Measurements from ENCODE around the gene POLK. TPM values are rescaled to one million over a fixed set of nuclear protein-coding genes. Genes with fewer than 3 reads are reported as not detected.
"Not testable (repeated sequence)": the region's sequence is repeated elsewhere in the genome, so short reads cannot be mapped to it uniquely, and the experiment has no call there.

POLK gene
- total RNA-seq, 1 experiment from 2014 or later, result 30.2 TPM

DNA sequence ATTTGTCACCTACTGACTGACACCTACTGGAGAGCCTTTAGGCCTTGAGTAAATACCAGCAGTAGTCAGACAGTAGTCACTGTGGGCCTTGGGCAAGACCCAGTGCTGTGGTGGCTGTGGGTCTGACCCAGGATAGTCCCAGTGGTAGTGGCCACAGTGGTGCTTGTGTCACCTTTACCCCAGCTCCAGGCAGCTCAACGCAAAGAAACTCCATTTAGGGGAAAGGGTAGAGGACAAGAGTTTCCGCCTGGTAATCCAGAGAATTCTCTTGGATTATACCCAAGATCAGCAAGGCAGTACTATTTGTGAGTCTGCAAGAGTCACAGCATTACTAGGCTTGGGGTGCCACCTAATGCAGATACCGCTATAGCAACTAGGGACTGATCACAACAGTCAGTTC lies 29.2 kb upstream of the POLK start:
- Mint-ChIP-seq H3K27me3 (ENCODE audit: insufficient read depth, unreplicated experiment) (no peaks in the 10 kb centered on the region), H3K9me3 (ENCODE audit: unreplicated experiment) (peaks cover 27% of the 10 kb centered on the region), H3K4me3 (ENCODE audit: unreplicated experiment) (no peak overlapping the region), H3K4me1 (ENCODE audit: insufficient read depth, unreplicated experiment) (no peaks in the 10 kb centered on the region), H3K36me3 (ENCODE audit: insufficient read depth, unreplicated experiment) (peaks cover 12% of the 10 kb centered on the region), H3K27ac (ENCODE audit: low read depth, unreplicated experiment) (no peak overlapping the region)
- TF ChIP-seq, protein P1, sequence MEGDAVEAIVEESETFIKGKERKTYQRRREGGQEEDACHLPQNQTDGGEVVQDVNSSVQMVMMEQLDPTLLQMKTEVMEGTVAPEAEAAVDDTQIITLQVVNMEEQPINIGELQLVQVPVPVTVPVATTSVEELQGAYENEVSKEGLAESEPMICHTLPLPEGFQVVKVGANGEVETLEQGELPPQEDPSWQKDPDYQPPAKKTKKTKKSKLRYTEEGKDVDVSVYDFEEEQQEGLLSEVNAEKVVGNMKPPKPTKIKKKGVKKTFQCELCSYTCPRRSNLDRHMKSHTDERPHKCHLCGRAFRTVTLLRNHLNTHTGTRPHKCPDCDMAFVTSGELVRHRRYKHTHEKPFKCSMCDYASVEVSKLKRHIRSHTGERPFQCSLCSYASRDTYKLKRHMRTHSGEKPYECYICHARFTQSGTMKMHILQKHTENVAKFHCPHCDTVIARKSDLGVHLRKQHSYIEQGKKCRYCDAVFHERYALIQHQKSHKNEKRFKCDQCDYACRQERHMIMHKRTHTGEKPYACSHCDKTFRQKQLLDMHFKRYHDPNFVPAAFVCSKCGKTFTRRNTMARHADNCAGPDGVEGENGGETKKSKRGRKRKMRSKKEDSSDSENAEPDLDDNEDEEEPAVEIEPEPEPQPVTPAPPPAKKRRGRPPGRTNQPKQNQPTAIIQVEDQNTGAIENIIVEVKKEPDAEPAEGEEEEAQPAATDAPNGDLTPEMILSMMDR (IDR thresholded peaks at IDR 0.05; ENCODE audit: unreplicated experiment), result no peak
- DNase-seq (ENCODE audit: unreplicated experiment), result no peak
- POLR2A ChIA-PET, result interaction anchor here (1.1 kb wide), 1 partner anchor 29 kb away, joined by 4 read pairs; the partner anchor contains the start of gene POLK
- no TSS peak for BruUV-seq (replicated peaks)
- intact Hi-C loops (cut with micrococcal nuclease), result no loop called here
- CTCF ChIA-PET, result no interaction called here

DNA sequence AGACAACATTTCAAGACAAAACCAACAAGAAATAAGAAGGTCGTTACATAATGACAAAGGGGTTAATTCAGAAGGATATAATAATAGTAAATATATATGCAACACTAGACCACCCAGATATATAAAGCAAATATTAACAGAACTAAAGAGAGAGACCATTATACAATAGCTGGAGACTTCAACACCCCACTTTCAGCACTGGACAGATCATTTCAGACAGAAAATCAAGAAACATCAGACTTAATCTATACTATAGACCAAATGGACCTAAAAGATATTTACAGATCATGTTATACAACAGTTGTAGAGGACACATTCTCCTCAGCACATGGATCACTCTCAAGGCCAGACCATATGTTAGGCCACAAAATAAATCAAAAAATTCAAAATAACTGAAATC lies 27.1 kb upstream of the POLK start:
- no peak overlapping the region for H3K27ac Mint-ChIP-seq (ENCODE audit: low read depth, unreplicated experiment)
- intact Hi-C loops (cut with micrococcal nuclease), result no loop called here
- ChIA-PET POLR2A (interaction anchor here (0.6 kb wide), 1 partner anchor 9 kb away, joined by 4 read pairs; no protein-coding TSS in a partner anchor), CTCF (no interaction called here)
- H3K27me3 Mint-ChIP-seq (ENCODE audit: insufficient read depth, unreplicated experiment), result no peaks in the 10 kb centered on the region
- BruUV-seq (replicated peaks), result no TSS peak
- TF ChIP-seq, protein P1 (IDR thresholded peaks at IDR 0.05; ENCODE audit: unreplicated experiment), result no peak
- DNase-seq (ENCODE audit: unreplicated experiment), result no peak
- peaks cover 12% of the 10 kb centered on the region for H3K36me3 Mint-ChIP-seq (ENCODE audit: insufficient read depth, unreplicated experiment)
- H3K9me3 Mint-ChIP-seq (ENCODE audit: unreplicated experiment), result peaks cover 37% of the 10 kb centered on the region
- no peaks in the 10 kb centered on the region for H3K4me1 Mint-ChIP-seq (ENCODE audit: insufficient read depth, unreplicated experiment)
- H3K4me3 Mint-ChIP-seq (ENCODE audit: unreplicated experiment), result no peak overlapping the region

DNA sequence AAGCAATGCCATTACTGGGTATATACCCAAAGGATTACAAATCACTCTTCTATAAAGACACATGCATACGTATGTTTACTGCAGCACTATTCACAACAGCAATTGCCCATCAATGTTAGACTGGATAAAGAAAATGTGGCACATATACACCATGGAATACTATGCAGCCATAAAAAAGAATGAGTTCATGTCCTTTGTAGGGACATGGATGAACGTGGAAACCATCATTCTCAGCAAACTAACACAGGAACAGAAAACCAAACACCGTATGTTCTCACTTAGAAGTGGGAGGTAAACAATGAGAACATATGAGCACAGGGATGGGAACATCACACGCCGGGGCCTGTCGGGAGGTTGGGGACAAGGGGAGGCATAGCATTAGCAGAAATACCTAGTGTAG lies 21.8 kb upstream of the POLK start:
- H3K27me3 Mint-ChIP-seq (ENCODE audit: insufficient read depth, unreplicated experiment); CTCF ChIA-PET; BruUV-seq (replicated peaks); H3K4me1 Mint-ChIP-seq (ENCODE audit: insufficient read depth, unreplicated experiment); H3K27ac Mint-ChIP-seq (ENCODE audit: low read depth, unreplicated experiment); intact Hi-C loops (cut with micrococcal nuclease); DNase-seq (ENCODE audit: unreplicated experiment); H3K4me3 Mint-ChIP-seq (ENCODE audit: unreplicated experiment): not testable (repeated sequence)
- H3K9me3 Mint-ChIP-seq (ENCODE audit: unreplicated experiment), result peaks cover 31% of the 10 kb centered on the region
- H3K36me3 Mint-ChIP-seq (ENCODE audit: insufficient read depth, unreplicated experiment), result peaks cover 18% of the 10 kb centered on the region
- POLR2A ChIA-PET, result interaction anchor here (1.0 kb wide), 1 partner anchor 21 kb away, joined by 5 read pairs; no protein-coding TSS in a partner anchor

DNA sequence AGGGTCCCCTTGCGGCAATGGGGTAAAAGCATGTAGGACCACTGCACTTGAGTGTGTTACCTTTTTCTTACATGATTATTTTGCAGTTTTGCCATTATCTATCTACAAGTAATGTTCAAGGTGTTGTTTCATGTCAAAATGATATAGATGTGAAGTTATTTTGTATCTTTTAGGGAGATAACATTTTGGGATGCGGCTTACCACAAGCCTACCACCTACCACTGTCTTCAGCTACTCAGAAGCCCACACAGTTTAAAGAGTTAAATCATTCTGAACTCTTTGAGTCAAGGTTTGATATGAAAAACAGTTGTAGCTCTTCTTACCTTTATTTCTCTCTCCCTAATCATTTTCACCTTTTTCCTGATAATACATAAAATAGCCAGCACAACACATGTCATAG lies 20.1 kb upstream of the POLK start:
- ChIA-PET POLR2A (interaction anchor here (1.6 kb wide), 1 partner anchor 20 kb away, joined by 4 read pairs; the partner anchor contains the start of genes CERT1 and POLK), CTCF (no interaction called here)
- H3K9me3 Mint-ChIP-seq (ENCODE audit: unreplicated experiment), result peaks cover 20% of the 10 kb centered on the region
- no peaks in the 10 kb centered on the region for H3K27me3 Mint-ChIP-seq (ENCODE audit: insufficient read depth, unreplicated experiment)
- TF ChIP-seq, protein P1 (IDR thresholded peaks at IDR 0.05; ENCODE audit: unreplicated experiment), result no peak
- peaks cover 13% of the 10 kb centered on the region for H3K36me3 Mint-ChIP-seq (ENCODE audit: insufficient read depth, unreplicated experiment)
- H3K27ac Mint-ChIP-seq (ENCODE audit: low read depth, unreplicated experiment), result no peak overlapping the region
- H3K4me3 Mint-ChIP-seq (ENCODE audit: unreplicated experiment), result no peak overlapping the region
- no peaks in the 10 kb centered on the region for H3K4me1 Mint-ChIP-seq (ENCODE audit: insufficient read depth, unreplicated experiment)
- DNase-seq (ENCODE audit: unreplicated experiment), result no peak
- intact Hi-C loops (cut with micrococcal nuclease), result no loop called here
- no TSS peak for BruUV-seq (replicated peaks)

DNA sequence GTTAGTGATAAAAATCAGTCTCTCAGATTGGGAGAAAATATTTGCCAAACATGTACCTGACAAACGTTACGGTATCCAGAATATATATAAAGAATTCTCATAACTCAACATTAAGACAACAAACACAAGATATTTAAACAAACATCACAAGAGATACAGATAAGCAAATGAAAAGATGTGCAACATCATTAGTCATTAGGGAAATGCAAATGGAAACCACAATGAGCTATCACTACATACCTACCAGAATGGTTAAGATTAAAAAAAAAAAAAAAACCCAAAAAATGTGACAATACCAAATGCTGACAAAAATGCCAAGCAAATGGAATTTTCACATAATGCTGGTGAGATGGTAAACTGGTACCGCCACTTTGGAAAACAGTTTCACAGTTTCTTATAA lies 15.7 kb upstream of the POLK start:
- no peak overlapping the region for H3K4me3 Mint-ChIP-seq (ENCODE audit: unreplicated experiment)
- peaks cover 29% of the 10 kb centered on the region for H3K36me3 Mint-ChIP-seq (ENCODE audit: insufficient read depth, unreplicated experiment)
- no peaks in the 10 kb centered on the region for H3K27me3 Mint-ChIP-seq (ENCODE audit: insufficient read depth, unreplicated experiment)
- ChIA-PET CTCF (no interaction called here), POLR2A (no interaction called here)
- no peaks in the 10 kb centered on the region for H3K4me1 Mint-ChIP-seq (ENCODE audit: insufficient read depth, unreplicated experiment)
- BruUV-seq (replicated peaks), result no TSS peak
- intact Hi-C loops (cut with micrococcal nuclease), result no loop called here
- no peak overlapping the region for H3K27ac Mint-ChIP-seq (ENCODE audit: low read depth, unreplicated experiment)
- TF ChIP-seq, protein P1 (IDR thresholded peaks at IDR 0.05; ENCODE audit: unreplicated experiment), result no peak
- DNase-seq (ENCODE audit: unreplicated experiment), result no peak
- no peaks in the 10 kb centered on the region for H3K9me3 Mint-ChIP-seq (ENCODE audit: unreplicated experiment)
